HL-60/S4 (cell line): ENCODE results near the gene TIPARP.

Experiments
- in situ Hi-C: fragments of 300-500 bp; cut with MboI; formaldehyde crosslinking; loops from 2 replicates; pipeline ENCODE4 v1.14.3; 2022; ENCODE audit warnings: low sequenced_read_pairs

Gene TIPARP

GRCh38 chr3:156648086-156648485 is 26.3 kb upstream of the TIPARP start:
- in situ Hi-C loops, result no loop called here

GRCh38 chr3:156649681-156650080 is 24.7 kb upstream of the TIPARP start:
- in situ Hi-C loops, result loop anchor here (25.0 kb wide), 1 partner anchor 438 kb away; no protein-coding TSS in a partner anchor

- in situ Hi-C loops, result loop anchor here (25.0 kb wide), 1 partner anchor 435 kb away; no protein-coding TSS in a partner anchor
Measured at GRCh38 chr3:156652661-156653060, 21.7 kb upstream of the TIPARP start.

GRCh38 chr3:156654834-156655233 is 19.6 kb upstream of the TIPARP start:
- in situ Hi-C loops, result loop anchor here (25.0 kb wide), 1 partner anchor 432 kb away; no protein-coding TSS in a partner anchor

GRCh38 chr3:156655819-156656550 is 18.4 kb upstream of the TIPARP start:
- in situ Hi-C loops, result loop anchor here (25.0 kb wide), 1 partner anchor 431 kb away; no protein-coding TSS in a partner anchor

- in situ Hi-C loops, result loop anchor here (25.0 kb wide), 1 partner anchor 430 kb away; no protein-coding TSS in a partner anchor
Measured at GRCh38 chr3:156657440-156657839, 16.9 kb upstream of the TIPARP start.

- in situ Hi-C loops, result loop anchor here (25.0 kb wide), 1 partner anchor 429 kb away; no protein-coding TSS in a partner anchor
Measured at GRCh38 chr3:156657862-156658731, 16.3 kb upstream of the TIPARP start.

GRCh38 chr3:156658732-156659090 is 15.7 kb upstream of the TIPARP start:
- in situ Hi-C loops, result loop anchor here (25.0 kb wide), 1 partner anchor 429 kb away; no protein-coding TSS in a partner anchor

- in situ Hi-C loops, result loop anchor here (25.0 kb wide), 1 partner anchor 428 kb away; no protein-coding TSS in a partner anchor
Measured at GRCh38 chr3:156659260-156659659, 15.1 kb upstream of the TIPARP start.

- in situ Hi-C loops, result loop anchor here (25.0 kb wide), 1 partner anchor 426 kb away; no protein-coding TSS in a partner anchor
Measured at GRCh38 chr3:156661155-156661554, 13.2 kb upstream of the TIPARP start.

- in situ Hi-C loops, result loop anchor here (25.0 kb wide), 1 partner anchor 423 kb away; no protein-coding TSS in a partner anchor
Measured at GRCh38 chr3:156664011-156664830, 10.2 kb upstream of the TIPARP start.

GRCh38 chr3:156664831-156665178 is 9.6 kb upstream of the TIPARP start:
- in situ Hi-C loops, result loop anchor here (25.0 kb wide), 1 partner anchor 422 kb away; no protein-coding TSS in a partner anchor

- in situ Hi-C loops, result loop anchor here (25.0 kb wide), 1 partner anchor 422 kb away; no protein-coding TSS in a partner anchor
Measured at GRCh38 chr3:156665291-156665690, 9.1 kb upstream of the TIPARP start.

GRCh38 chr3:156666073-156666472 is 8.3 kb upstream of the TIPARP start:
- in situ Hi-C loops, result loop anchor here (25.0 kb wide), 1 partner anchor 421 kb away; no protein-coding TSS in a partner anchor

GRCh38 chr3:156668073-156668763 is 6.2 kb upstream of the TIPARP start:
- in situ Hi-C loops, result loop anchor here (25.0 kb wide), 1 partner anchor 419 kb away; no protein-coding TSS in a partner anchor

GRCh38 chr3:156670077-156670476 is 4.3 kb upstream of the TIPARP start:
- in situ Hi-C loops, result loop anchor here (25.0 kb wide), 1 partner anchor 417 kb away; no protein-coding TSS in a partner anchor

- in situ Hi-C loops, result loop anchor here (25.0 kb wide), 1 partner anchor 417 kb away; no protein-coding TSS in a partner anchor
Measured at GRCh38 chr3:156670652-156671051, 3.7 kb upstream of the TIPARP start.

GRCh38 chr3:156673732-156674045 is 701 bp upstream of the TIPARP start:
- in situ Hi-C loops, result loop anchor here (25.0 kb wide), 1 partner anchor 414 kb away; no protein-coding TSS in a partner anchor
